Right lobe of liver (tissue), 6 donors: Measurements from ENCODE around the gene SLC2A4RG. TPM values are rescaled to one million over a fixed set of nuclear protein-coding genes. Genes with fewer than 3 reads are reported as not detected.
A peak's percentile ranks its signal among the peaks of the same experiment; 100 is the strongest.

Experiments
- ATAC-seq, 4 donors: fragments of 200-7000 bp; cut with Tn5 transposase; one replicate each; pipeline ENCODE4 v1.9.1; 2020; ENCODE audit warnings: mild to moderate bottlenecking in 4 of 4, moderate library complexity in 4 of 4
- DNase-seq, 3 donors: peaks; one replicate each; pipeline ENCODE4 v3.0.0-alpha.2; 2020
- H3K27ac ChIP-seq, 3 donors: fragments of 200-600 bp; one replicate each; pipeline ENCODE4 v1.8.0; 2022
- H3K27me3 ChIP-seq, 2 donors: fragments of 200-600 bp; one replicate each; pipeline ENCODE4 v1.8.0; 2022
- H3K36me3 ChIP-seq, 4 donors: fragments of 200-600 bp; sonication (generic) in 1 of 4; one replicate each; pipeline versions ENCODE4 v1.5.1 to v1.8.0; 2017 to 2022; ENCODE audit warnings: control low read depth in 1 of 4
- H3K4me1 ChIP-seq, 4 donors: fragments of 200-600 bp; sonication (generic) in 1 of 4; one replicate each; pipeline versions ENCODE4 v1.5.1 to v1.8.0; 2017 to 2022; ENCODE audit warnings: control low read depth in 1 of 4
- H3K4me3 ChIP-seq, 3 donors: fragments of 200-600 bp; one replicate each; pipeline ENCODE4 v1.8.0; 2022
- H3K9me3 ChIP-seq, 4 donors: fragments of 200-600 bp; sonication (generic) in 1 of 4; one replicate each; pipeline versions ENCODE4 v1.5.1 to v1.8.0; 2017 to 2022; ENCODE audit warnings: control low read depth in 1 of 4
- POLR2A ChIP-seq: fragments of 450-650 bp; IDR thresholded peaks from one replicate; pipeline ENCODE4 v1.6.1; 2017; ENCODE audit warnings: antibody characterized with exemption, mild to moderate bottlenecking
- WGBS: methylation state at CpG from one replicate; pipeline ENCODE4 v1.1.6; 2018; ENCODE audit warnings: low coverage, low lambda C conversion rate; ENCODE audit not compliant: insufficient coverage; ENCODE audit errors: missing lambda C conversion rate; 5-methylcytosine and 5-hydroxymethylcytosine counted together
- intact Hi-C, 2 donors: fragments of 100-400 bp; cut with DNase I; formaldehyde crosslinking; loops; one replicate each; pipeline versions ENCODE4 v1.11.2 to v1.14.1; 2022
- total RNA-seq, 6 experiments: library from RNA; depleted of rRNA in 2 of 6; stranded (reverse); fragments of >200 nt in 2 of 6; fragmentation: NEBNext Ultra II Directional in 3 of 6; extraction: Animal tissue kit (Norgen Biotek cat#: 25700) in 3 of 6; gene quantifications; one replicate each; pipeline versions ENCODE4 v1.1.0 to v1.2.4, GENCODE V29; 2016 to 2023
- TF ChIP-seq, protein P1 (sequence below), 4 donors: fragments of 200-600 bp in 3 of 4; fragments of 450-650 bp in 1 of 4; IDR thresholded peaks; one replicate each; pipeline versions ENCODE4 v1.5.1 to v1.8.0; 2016 to 2022; ENCODE audit warnings: antibody characterized with exemption in 4 of 4, mild to moderate bottlenecking in 2 of 4
- donor health status: DM: no; HTN: yes; CAD: no.
- donor health status: DM: no; HTN: no; CAD: no.
- donor health status: DM: no; HTN: no; CAD: no.
- donor health status: DM: no; HTN: yes; CAD: no.
- donor health status: DM: no; HTN: yes; CAD: no.

The SLC2A4RG gene
- total RNA-seq, 6 experiments from 2014 or later = 36.0 to 180 (median 73.8) TPM

DNA sequence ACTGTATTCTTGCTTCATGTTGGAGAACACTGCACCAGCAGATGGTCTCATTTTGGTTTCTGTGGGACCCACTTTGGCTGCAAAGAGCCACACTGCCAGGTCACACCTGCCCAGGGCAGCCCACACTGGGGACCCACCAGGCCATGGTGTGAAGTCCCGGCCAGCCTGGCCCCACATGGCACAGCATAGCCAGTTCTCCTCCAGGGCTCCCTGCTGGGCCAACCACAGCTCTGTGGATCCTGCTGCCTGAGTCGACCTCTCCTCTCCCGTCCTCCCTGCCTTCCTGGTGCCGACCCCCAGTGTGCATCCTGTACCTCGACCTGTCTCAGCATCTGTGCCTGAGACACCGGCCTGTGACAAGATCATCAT, 34.8 kb upstream of the SLC2A4RG start:
- Histone ChIP-seq H3K36me3 (peaks cover 0 to 24% (median 8%) of the 10 kb centered on the region in 4 donors), H3K27ac (no peak overlapping the region), H3K9me3 (no peaks in the 10 kb centered on the region), H3K4me1 (peaks cover 0 to 18% (median 4%) of the 10 kb centered on the region in 4 donors), H3K4me3 (no peak overlapping the region), H3K27me3 (no peaks in the 10 kb centered on the region)
- intact Hi-C loops = no loop called here
- WGBS = 96% methylated on average over 4 of the region's 6 CpGs
- TF ChIP-seq POLR2A = no peak
- TF ChIP-seq, protein P1, sequence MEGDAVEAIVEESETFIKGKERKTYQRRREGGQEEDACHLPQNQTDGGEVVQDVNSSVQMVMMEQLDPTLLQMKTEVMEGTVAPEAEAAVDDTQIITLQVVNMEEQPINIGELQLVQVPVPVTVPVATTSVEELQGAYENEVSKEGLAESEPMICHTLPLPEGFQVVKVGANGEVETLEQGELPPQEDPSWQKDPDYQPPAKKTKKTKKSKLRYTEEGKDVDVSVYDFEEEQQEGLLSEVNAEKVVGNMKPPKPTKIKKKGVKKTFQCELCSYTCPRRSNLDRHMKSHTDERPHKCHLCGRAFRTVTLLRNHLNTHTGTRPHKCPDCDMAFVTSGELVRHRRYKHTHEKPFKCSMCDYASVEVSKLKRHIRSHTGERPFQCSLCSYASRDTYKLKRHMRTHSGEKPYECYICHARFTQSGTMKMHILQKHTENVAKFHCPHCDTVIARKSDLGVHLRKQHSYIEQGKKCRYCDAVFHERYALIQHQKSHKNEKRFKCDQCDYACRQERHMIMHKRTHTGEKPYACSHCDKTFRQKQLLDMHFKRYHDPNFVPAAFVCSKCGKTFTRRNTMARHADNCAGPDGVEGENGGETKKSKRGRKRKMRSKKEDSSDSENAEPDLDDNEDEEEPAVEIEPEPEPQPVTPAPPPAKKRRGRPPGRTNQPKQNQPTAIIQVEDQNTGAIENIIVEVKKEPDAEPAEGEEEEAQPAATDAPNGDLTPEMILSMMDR (IDR thresholded peaks at IDR 0.05) = no peak
- no peak for ATAC-seq
- peak in 1 of 3 donors; percentile 42 for DNase-seq

DNA sequence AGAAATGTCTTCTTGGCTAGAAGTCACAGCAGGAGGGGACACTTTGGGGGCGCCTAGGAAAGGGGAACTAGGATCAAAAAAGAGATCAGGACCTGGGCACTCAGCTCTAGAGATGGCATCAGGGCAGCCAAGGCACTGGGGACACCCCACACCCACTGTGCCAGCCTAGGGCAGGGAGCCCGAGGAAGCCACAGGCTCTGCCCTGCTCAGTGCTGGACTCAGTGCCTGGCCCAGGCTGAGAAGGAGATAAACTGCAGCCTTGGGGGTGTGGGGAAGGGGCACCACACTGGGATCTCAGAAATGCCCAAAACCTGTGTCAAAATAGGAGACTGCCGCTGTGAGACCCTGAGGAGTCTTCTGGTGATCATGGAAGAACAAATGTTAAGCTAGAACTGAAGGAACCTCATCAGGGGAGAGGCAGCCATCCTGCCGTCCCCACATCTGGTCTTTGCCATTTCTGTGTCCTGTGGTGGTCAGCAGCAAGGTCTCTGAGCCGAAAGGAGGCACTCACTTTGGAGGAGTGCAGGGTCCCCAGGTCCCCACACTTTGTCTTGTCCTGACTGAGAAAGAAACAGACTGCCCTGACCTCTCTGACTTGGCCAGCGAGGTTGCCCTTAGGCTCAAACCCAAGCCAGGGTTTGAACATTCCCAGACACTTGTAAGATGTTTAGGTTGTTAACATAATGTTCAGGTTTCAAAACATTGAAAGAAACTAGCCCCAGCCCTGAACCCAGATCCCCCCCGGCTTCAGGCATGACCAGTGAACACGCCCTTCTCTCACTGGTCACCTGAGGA, 34.1 kb upstream of the SLC2A4RG start:
- DNase-seq = peak in 1 of 3 donors; percentile 33
- H3K27me3 ChIP-seq = no peaks in the 10 kb centered on the region
- no peak overlapping the region for H3K4me3 ChIP-seq
- intact Hi-C loops = no loop called here
- 100% methylated on average over 1 of the region's 8 CpGs for WGBS
- H3K4me1 ChIP-seq = peaks cover 0 to 18% (median 4%) of the 10 kb centered on the region in 4 donors
- TF ChIP-seq, protein P1 (IDR thresholded peaks at IDR 0.05) = no peak
- no peak for TF ChIP-seq POLR2A
- no peaks in the 10 kb centered on the region for H3K9me3 ChIP-seq
- H3K36me3 ChIP-seq = peaks cover 0 to 24% (median 8%) of the 10 kb centered on the region in 4 donors
- H3K27ac ChIP-seq = no peak overlapping the region
- no peak for ATAC-seq

DNA sequence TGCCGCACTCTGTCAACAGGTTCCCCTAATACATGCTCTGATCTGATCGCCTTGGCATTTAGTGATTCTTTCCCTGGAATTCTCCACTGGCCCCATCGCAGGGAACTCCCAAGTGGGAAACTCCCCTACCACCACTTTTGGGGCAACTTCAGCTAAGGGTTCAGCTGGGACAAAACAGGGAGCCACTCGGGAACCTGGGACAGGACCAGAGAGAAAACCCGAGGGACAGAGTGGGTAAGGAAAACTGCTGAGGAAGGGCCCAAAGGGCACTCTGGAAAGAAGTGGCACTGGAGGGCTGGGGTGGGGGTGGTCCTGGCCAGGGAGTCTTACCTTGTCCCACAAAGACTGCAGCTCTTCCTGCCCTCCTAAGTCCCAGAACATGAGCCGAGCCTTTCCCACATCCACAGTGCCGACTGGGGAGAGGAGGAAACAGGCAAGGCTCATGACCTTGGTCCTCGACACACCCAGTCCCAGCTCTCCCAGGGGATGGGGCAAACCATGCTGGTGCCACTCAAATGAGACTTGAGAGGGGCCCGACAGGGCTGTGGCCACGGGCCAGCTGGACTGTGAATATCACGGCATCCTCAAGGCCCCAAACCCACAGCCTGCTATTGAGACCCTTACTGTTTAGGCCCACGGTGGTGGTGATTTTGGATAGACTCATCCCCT, 33.4 kb upstream of the SLC2A4RG start:
- WGBS = 67% methylated on average over 5 of the region's 12 CpGs
- H3K27me3 ChIP-seq = no peaks in the 10 kb centered on the region
- no peak for ATAC-seq
- TF ChIP-seq, protein P1 (IDR thresholded peaks at IDR 0.05) = no peak
- TF ChIP-seq POLR2A = no peak
- DNase-seq = peak in 1 of 3 donors; percentile 45
- peaks cover 0 to 18% (median 4%) of the 10 kb centered on the region in 4 donors for H3K4me1 ChIP-seq
- intact Hi-C loops = no loop called here
- H3K27ac ChIP-seq = peak overlapping the region in 1 of 3 donors; percentile 86
- H3K36me3 ChIP-seq = peaks cover 0 to 24% (median 8%) of the 10 kb centered on the region in 4 donors
- H3K4me3 ChIP-seq = peak overlapping the region; percentile 98 to 99 (median 99)
- no peaks in the 10 kb centered on the region for H3K9me3 ChIP-seq

DNA sequence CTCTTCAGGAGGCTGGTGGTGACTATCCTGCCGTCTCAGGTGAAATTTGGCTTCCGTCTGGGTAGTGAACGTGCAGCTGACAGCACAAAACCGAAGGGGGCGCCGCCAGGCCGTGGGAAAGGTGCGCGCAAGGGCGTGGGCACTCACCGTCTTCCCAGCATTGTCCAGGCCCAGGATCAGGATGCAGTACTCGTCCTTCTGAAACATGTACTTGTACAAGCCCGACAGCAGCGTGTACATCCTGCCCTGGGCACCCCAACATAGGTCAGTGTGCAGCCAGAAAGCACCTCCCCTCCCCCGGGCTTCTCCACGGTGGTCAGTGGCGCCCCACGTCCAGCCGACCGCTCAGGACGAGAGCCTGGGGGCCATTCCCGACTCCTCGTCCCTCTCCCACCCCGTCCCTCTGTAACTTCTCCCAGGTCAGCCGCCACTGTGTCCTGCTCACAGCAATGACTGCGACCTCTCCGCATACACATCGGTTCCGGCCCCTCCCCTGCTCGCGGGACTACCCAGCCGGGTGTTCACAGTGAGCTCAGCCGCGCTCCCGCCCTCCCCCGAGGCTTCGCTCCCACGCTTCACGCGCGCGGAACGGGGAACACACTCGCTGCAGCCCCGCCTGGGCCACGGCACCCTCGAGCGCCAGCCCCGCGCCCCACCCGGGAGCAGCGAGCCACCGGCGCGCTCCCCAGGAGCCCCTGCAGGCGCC, 32.6 kb upstream of the SLC2A4RG start:
- H3K36me3 ChIP-seq = peaks cover 0 to 24% (median 9%) of the 10 kb centered on the region in 4 donors
- DNase-seq (peak; percentile 73 to 77 (median 74)), ATAC-seq (peak; percentile 58 to 74 (median 70))
- no peaks in the 10 kb centered on the region for H3K27me3 ChIP-seq
- intact Hi-C loops = no loop called here
- no peaks in the 10 kb centered on the region for H3K9me3 ChIP-seq
- TF ChIP-seq POLR2A = no peak
- TF ChIP-seq, protein P1 (IDR thresholded peaks at IDR 0.05) = peak; percentile 40 to 57 (median 51)
- WGBS = under 1% methylated on average over 16 of the region's 56 CpGs
- peak overlapping the region; percentile 67 to 86 (median 79) for H3K27ac ChIP-seq
- H3K4me3 ChIP-seq = peak overlapping the region; percentile 98 to 99 (median 99)
- H3K4me1 ChIP-seq = peaks cover 0 to 18% (median 4%) of the 10 kb centered on the region in 4 donors
